ENCODE results near the gene LGALS9.

DNA sequence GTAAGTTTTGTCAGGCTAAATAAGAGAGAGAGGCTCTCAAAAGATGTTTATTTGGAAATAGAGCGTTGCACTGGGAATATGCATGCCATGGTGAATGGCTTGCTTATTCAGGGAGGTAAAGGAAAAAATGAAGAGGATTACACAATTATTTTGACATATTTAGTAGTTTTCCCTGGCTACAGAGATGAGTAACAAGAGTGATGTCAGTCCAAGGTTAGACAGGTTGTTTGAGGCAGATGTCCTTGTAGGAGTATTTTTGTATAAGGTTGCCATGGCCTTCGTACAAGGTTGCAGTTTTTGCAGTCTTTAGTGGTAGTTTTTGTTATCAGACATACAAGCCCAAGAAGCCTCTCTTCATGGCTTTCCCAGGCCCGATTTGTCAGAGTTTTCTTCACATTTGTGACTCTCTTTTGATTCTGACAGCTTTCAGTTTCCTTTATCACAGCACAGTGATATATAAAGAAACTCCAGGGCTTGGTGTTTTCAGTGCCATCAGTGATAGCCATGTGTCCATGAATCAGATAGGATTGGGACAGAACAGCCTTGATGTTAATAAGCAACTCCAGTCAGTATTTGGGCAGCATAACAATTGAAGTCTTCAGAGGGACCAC, 18.7 kb upstream of the LGALS9 start:
- TF ChIP-seq, protein P1, sequence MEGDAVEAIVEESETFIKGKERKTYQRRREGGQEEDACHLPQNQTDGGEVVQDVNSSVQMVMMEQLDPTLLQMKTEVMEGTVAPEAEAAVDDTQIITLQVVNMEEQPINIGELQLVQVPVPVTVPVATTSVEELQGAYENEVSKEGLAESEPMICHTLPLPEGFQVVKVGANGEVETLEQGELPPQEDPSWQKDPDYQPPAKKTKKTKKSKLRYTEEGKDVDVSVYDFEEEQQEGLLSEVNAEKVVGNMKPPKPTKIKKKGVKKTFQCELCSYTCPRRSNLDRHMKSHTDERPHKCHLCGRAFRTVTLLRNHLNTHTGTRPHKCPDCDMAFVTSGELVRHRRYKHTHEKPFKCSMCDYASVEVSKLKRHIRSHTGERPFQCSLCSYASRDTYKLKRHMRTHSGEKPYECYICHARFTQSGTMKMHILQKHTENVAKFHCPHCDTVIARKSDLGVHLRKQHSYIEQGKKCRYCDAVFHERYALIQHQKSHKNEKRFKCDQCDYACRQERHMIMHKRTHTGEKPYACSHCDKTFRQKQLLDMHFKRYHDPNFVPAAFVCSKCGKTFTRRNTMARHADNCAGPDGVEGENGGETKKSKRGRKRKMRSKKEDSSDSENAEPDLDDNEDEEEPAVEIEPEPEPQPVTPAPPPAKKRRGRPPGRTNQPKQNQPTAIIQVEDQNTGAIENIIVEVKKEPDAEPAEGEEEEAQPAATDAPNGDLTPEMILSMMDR (IDR thresholded peaks at IDR 0.05; ENCODE audit: poor library complexity): no peak
- no peak for TF ChIP-seq EZH2 (IDR thresholded peaks at IDR 0.05; ENCODE audit: borderline replicate concordance)
